Endothelial cell of umbilical vein (primary cell): Measurements from ENCODE around the gene ZNF2. TPM values are rescaled to one million over a fixed set of nuclear protein-coding genes. Genes with fewer than 3 reads are reported as not detected.

Source experiments
- BruUV-seq: library from RNA; stranded (reverse); fragments of 400-500 nt; replicated peaks from 2 replicates; lab custom pipeline; 2021; lab: Mats Ljungman, UMichigan
- CTCF ChIA-PET: fragments of 300-600, 350-600 bp; sonication (Branson Sonifier 250); formaldehyde crosslinking; loops from one replicate; lab custom pipeline; 2021; ENCODE audit warnings: antibody characterized with exemption, inconsistent platforms; lab: Charles Lee
- POLR2A ChIA-PET: fragments of 300-600, 350-600 bp; sonication (Branson Sonifier 250); formaldehyde crosslinking; loops from one replicate; lab custom pipeline; 2021; ENCODE audit warnings: antibody characterized with exemption, inconsistent platforms; lab: Charles Lee
- DNase-seq: peaks from one replicate; pipeline ENCODE4 v3.0.0-alpha.2; 2011; ENCODE audit warnings: low read depth, low spot score
- FAIRE-seq: peaks from 2 replicates; lab custom pipeline; 2011; peaks lifted over from hg19 to GRCh38; lab: Jason Lieb, UNC
- H2AFZ ChIP-seq: 2 replicates; pipeline ENCODE4 v1.6.0; 2012; ENCODE audit warnings: low read depth, low read length, control low read depth, inconsistent platforms
- H3K27ac ChIP-seq: 2 replicates; pipeline ENCODE4 v1.5.1; 2011; ENCODE audit warnings: low read depth, mild to moderate bottlenecking, control low read depth, low read length, moderate library complexity; ENCODE audit not compliant: insufficient read depth
- H3K27me3 ChIP-seq, 2 experiments: 2 replicates each; pipeline versions ENCODE4 v1.6.0 to v1.6.1; 2011; ENCODE audit warnings: low read length in 2 of 2, mixed read lengths in 1 of 2; ENCODE audit not compliant: control insufficient read depth in 2 of 2, insufficient read depth in 2 of 2
- H3K36me3 ChIP-seq, 2 experiments: 2 replicates in 1 of 2; 3 replicates in 1 of 2; pipeline ENCODE4 v1.5.1; 2011; ENCODE audit warnings: low read length in 2 of 2, mild to moderate bottlenecking in 1 of 2, moderate library complexity in 1 of 2; ENCODE audit not compliant: control insufficient read depth in 2 of 2, insufficient read depth in 2 of 2; ENCODE audit errors: extremely low read depth in 1 of 2
- H3K4me1 ChIP-seq: 3 replicates; pipeline ENCODE4 v1.5.1; 2011; ENCODE audit warnings: mild to moderate bottlenecking, low read length; ENCODE audit not compliant: control insufficient read depth, insufficient read depth; ENCODE audit errors: extremely low read depth
- H3K4me2 ChIP-seq: 2 replicates; pipeline ENCODE4 v1.6.1; 2011; ENCODE audit warnings: low read length, control low read depth, mixed read lengths; ENCODE audit not compliant: insufficient read depth
- H3K4me3 ChIP-seq, 3 experiments: fragments of 200-600 bp in 1 of 3; sonication (generic), shearing (Covaris generic) in 1 of 3; replicated peaks in 1 of 3; 2 replicates each; pipeline ENCODE4 v1.5.1; 2011 to 2016; ENCODE audit warnings: control low read depth in 3 of 3, low read length in 3 of 3, mild to moderate bottlenecking in 2 of 3, inconsistent platforms in 1 of 3, low read depth in 1 of 3, moderate library complexity in 1 of 3; ENCODE audit not compliant: insufficient read depth in 1 of 3
- H3K79me2 ChIP-seq: 2 replicates; pipeline ENCODE4 v1.6.0; 2012; ENCODE audit warnings: low read length, inconsistent platforms; ENCODE audit not compliant: control insufficient read depth, insufficient read depth
- H3K9ac ChIP-seq: replicated peaks from 2 replicates; pipeline ENCODE3; 2011; ENCODE audit warnings: low read length, control low read depth; ENCODE audit not compliant: insufficient read depth; ENCODE audit errors: extremely low read depth
- H3K9me1 ChIP-seq: replicated peaks from 3 replicates; pipeline ENCODE4 v1.6.0; 2011; ENCODE audit warnings: mild to moderate bottlenecking, low read length; ENCODE audit not compliant: control insufficient read depth, insufficient read depth; ENCODE audit errors: extremely low read depth
- H3K9me3 ChIP-seq: replicated peaks from 2 replicates; pipeline ENCODE4 v1.5.1; 2012; ENCODE audit warnings: low read length, inconsistent platforms; ENCODE audit not compliant: control insufficient read depth, insufficient read depth
- H4K20me1 ChIP-seq: replicated peaks from 2 replicates; pipeline ENCODE3; 2011; ENCODE audit warnings: mild to moderate bottlenecking, low read length; ENCODE audit not compliant: control insufficient read depth, insufficient read depth; ENCODE audit errors: extremely low read depth
- EZH2 ChIP-seq: IDR thresholded peaks from 2 replicates; pipeline ENCODE4 v1.6.1; 2012; ENCODE audit warnings: borderline replicate concordance, low read depth, mild to moderate bottlenecking, moderate library complexity, low read length, inconsistent platforms; ENCODE audit not compliant: severe bottlenecking
- FOS ChIP-seq: IDR thresholded peaks from 2 replicates; pipeline ENCODE4 v1.6.1; 2011; ENCODE audit warnings: mild to moderate bottlenecking, low read length, moderate library complexity, borderline replicate concordance; ENCODE audit not compliant: insufficient read depth
- GATA2 ChIP-seq: IDR thresholded peaks from 2 replicates; pipeline ENCODE4 v1.7.0; 2011; ENCODE audit warnings: low read depth, mild to moderate bottlenecking, moderate library complexity, mixed read lengths, low read length; ENCODE audit not compliant: insufficient read length, insufficient read depth
- JUN ChIP-seq: IDR thresholded peaks from 2 replicates; pipeline ENCODE4 v1.6.1; 2011; ENCODE audit warnings: borderline replicate concordance, low read depth; ENCODE audit not compliant: insufficient read length, insufficient read depth
- MYC ChIP-seq: IDR thresholded peaks from one replicate; pipeline ENCODE4 v1.6.1; 2011; ENCODE audit warnings: mild to moderate bottlenecking, low read depth, low read length
- POLR2A ChIP-seq: IDR thresholded peaks from 2 replicates; pipeline ENCODE4 v1.6.1; 2012; ENCODE audit warnings: low read depth, mild to moderate bottlenecking, control low read depth, low read length
- POLR2AphosphoS5 ChIP-seq: IDR thresholded peaks from 2 replicates; pipeline ENCODE4 v1.6.1; 2012; ENCODE audit warnings: low read depth, mild to moderate bottlenecking, control low read depth, low read length, moderate library complexity; ENCODE audit not compliant: insufficient read depth
- dilution Hi-C: fragments of 300-500 bp; cut with MboI; formaldehyde crosslinking; loops from one replicate; pipeline ENCODE4 v1.15.0; 2019; ENCODE audit warnings: low sequenced_read_pairs; ENCODE audit not compliant: extremely low pct_ligation_motif_present
- intact Hi-C: fragments of 100-400 bp; cut with micrococcal nuclease; formaldehyde crosslinking; loops from one replicate; pipeline ENCODE4 v1.10.0; 2022
- polyA plus RNA-seq, 4 experiments: library from polyadenylated mRNA; depleted of rRNA in 3 of 4; stranded (reverse) in 3 of 4; unstranded in 1 of 4; fragments of >200 nt; gene quantifications; 2 replicates each; pipeline versions ENCODE4 v1.2.1 to v1.2.3, GENCODE V29; 2011 to 2012; ENCODE audit warnings: missing spikeins in 1 of 4
- total RNA-seq: library from RNA; stranded (reverse); gene quantifications from 2 replicates; pipeline ENCODE4 v1.2.3, GENCODE V29; 2021
- TF ChIP-seq, protein P1 (sequence below): IDR thresholded peaks from 2 replicates; pipeline ENCODE4 v1.6.1; 2011; ENCODE audit not compliant: insufficient read depth, insufficient read length
- TF ChIP-seq, protein P2 (sequence below), 2 donors: IDR thresholded peaks; 1 replicate in 1 of 2; 2 replicates in 1 of 2; pipeline ENCODE4 v1.5.1; 2011; ENCODE audit warnings: low read length in 2 of 2, mild to moderate bottlenecking in 2 of 2, moderate library complexity in 2 of 2, control low read depth in 1 of 2, inconsistent platforms in 1 of 2, low read depth in 1 of 2; ENCODE audit not compliant: insufficient read depth in 1 of 2; ENCODE audit errors: extremely low read depth in 1 of 2

ZNF2 gene
- total and polyA plus RNA-seq, 2 donors (not counting 3 experiments of a cell fraction or from before 2014, with no cell fraction given): 2.2 to 4.2 TPM

DNA sequence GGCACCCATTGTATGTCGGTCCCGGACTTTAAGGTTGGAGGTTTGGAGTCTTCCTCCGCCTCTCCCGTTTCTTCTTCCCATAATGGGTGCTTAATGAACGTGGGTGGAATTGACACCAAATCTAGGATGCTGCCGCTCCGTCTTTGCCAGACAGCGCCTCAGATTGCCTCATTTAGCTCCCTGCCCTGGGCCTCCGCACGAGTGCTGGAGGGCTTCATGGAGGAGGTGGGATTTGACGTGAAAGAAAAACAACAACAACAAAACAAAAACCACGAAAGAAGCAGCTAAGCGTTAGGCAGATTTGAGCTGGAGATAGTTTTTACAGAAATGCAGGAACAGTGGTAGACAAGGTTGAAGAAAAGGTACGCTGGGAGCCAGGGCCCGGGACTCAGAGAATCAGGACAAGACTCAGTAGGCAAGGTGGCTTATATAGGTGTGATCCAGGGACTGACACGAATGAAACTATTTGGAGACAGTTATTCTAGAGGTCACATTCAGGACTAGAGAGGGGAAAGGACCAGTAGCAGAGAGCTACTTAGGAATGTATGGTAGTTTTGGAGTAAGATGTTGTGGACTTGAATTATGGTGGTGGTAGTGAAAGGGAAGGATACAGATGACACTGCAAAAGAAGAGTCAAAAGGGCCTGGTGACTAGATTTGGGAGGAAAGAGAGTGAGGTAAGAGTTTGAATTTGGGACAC lies 605 bp downstream of the ZNF2 start:
- Histone ChIP-seq H2AFZ (peak overlapping the region; percentile 92), H3K4me1 (peaks cover 8% of the 10 kb centered on the region), H3K9me3 (no peaks in the 10 kb centered on the region), H3K4me3 (peak overlapping the region; percentile 28 to 86 (median 58)), H3K4me2 (peak overlapping the region; percentile 79), H3K9me1 (no peaks in the 10 kb centered on the region), H3K27me3 (no peaks in the 10 kb centered on the region), H3K79me2 (peaks cover 2% of the 10 kb centered on the region), H3K36me3 (no peaks in the 10 kb centered on the region), H3K27ac (no peak overlapping the region), H4K20me1 (no peaks in the 10 kb centered on the region), H3K9ac (peak overlapping the region; percentile 93)
- BruUV-seq: TSS peak; percentile 69
- no peak for FAIRE-seq
- no peak for TF ChIP-seq GATA2
- TF ChIP-seq POLR2A: no peak
- TF ChIP-seq, protein P1, sequence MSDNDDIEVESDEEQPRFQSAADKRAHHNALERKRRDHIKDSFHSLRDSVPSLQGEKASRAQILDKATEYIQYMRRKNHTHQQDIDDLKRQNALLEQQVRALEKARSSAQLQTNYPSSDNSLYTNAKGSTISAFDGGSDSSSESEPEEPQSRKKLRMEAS: no peak
- TF ChIP-seq, protein P2, sequence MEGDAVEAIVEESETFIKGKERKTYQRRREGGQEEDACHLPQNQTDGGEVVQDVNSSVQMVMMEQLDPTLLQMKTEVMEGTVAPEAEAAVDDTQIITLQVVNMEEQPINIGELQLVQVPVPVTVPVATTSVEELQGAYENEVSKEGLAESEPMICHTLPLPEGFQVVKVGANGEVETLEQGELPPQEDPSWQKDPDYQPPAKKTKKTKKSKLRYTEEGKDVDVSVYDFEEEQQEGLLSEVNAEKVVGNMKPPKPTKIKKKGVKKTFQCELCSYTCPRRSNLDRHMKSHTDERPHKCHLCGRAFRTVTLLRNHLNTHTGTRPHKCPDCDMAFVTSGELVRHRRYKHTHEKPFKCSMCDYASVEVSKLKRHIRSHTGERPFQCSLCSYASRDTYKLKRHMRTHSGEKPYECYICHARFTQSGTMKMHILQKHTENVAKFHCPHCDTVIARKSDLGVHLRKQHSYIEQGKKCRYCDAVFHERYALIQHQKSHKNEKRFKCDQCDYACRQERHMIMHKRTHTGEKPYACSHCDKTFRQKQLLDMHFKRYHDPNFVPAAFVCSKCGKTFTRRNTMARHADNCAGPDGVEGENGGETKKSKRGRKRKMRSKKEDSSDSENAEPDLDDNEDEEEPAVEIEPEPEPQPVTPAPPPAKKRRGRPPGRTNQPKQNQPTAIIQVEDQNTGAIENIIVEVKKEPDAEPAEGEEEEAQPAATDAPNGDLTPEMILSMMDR (IDR thresholded peaks at IDR 0.05; ENCODE audit: extremely low read depth in 1 of 2, insufficient read depth in 1 of 2, low read depth in 1 of 2, low read length in 2 of 2): no peak
- TF ChIP-seq POLR2AphosphoS5: no peak
- no peak for TF ChIP-seq JUN
- TF ChIP-seq MYC: no peak
- TF ChIP-seq EZH2: no peak
- TF ChIP-seq FOS: no peak
- POLR2A ChIA-PET: interaction anchor here (2.1 kb wide), 1 partner anchor 45 kb away, joined by 14 read pairs; the partner anchor contains the start of gene MRPS5
- CTCF ChIA-PET: interaction anchor here (1.6 kb wide), 1 partner anchor 223 kb away, joined by 3 read pairs; no protein-coding TSS in a partner anchor
- dilution Hi-C loops: no loop called here
- intact Hi-C loops: loop anchor here (5.0 kb wide), 1 partner anchor 89 kb away; no protein-coding TSS in a partner anchor
- DNase-seq: no peak
